A549 (cell line): ENCODE measurements around the gene AP5B1. TPM values are rescaled to one million over a fixed set of nuclear protein-coding genes. Genes with fewer than 3 reads are reported as not detected.
"Not testable (repeated sequence)": the region's sequence is repeated elsewhere in the genome, so short reads cannot be mapped to it uniquely, and the experiment has no call there.

Source experiments
- ATAC-seq, 2 experiments: fragments of 200-7000 bp in 1 of 2; fragments of >200 bp in 1 of 2; cut with Nextera tagmentation in 1 of 2; cut with Tn5 transposase in 1 of 2; 3 replicates each; pipeline versions ENCODE4 v1.8.0 to v1.9.1; 2018 to 2020; ENCODE audit warnings: mild to moderate bottlenecking in 1 of 2, moderate library complexity in 1 of 2
- CTCF ChIA-PET: fragments of 300-600 bp; sonication (Branson Sonifier 250); formaldehyde crosslinking; extraction: SDS; loops from one replicate; lab custom pipeline; 2021; ENCODE audit warnings: antibody characterized with exemption, inconsistent platforms; lab: Yijun Ruan, JAX
- POLR2A ChIA-PET: fragments of 350-600 bp; formaldehyde crosslinking; extraction: SDS; loops from one replicate; lab custom pipeline; 2021; ENCODE audit warnings: antibody characterized with exemption, inconsistent platforms; lab: Yijun Ruan, JAX
- DNase-seq, 2 experiments: peaks; one replicate each; pipeline versions ENCODE4 v3.0.0 to v3.0.0-alpha.2; 2011 to 2016; ENCODE audit warnings: low read depth in 1 of 2, low spot score in 1 of 2
- FAIRE-seq: peaks from 2 replicates; lab custom pipeline; 2011; peaks lifted over from hg19 to GRCh38; lab: Jason Lieb, UNC
- H3K27ac ChIP-seq, 2 experiments: fragments of >200 bp; sonication (Bioruptor Twin); formaldehyde crosslinking; 3 replicates each; pipeline ENCODE4 v1.5.1; 2016 to 2017
- H3K4me1 ChIP-seq: fragments of >200 bp; sonication (Bioruptor Twin); formaldehyde crosslinking; 3 replicates; pipeline ENCODE4 v1.6.1; 2016
- H3K4me2 ChIP-seq: fragments of >200 bp; sonication (Bioruptor Twin); formaldehyde crosslinking; 3 replicates; pipeline ENCODE4 v1.6.1; 2016
- H3K4me3 ChIP-seq: fragments of >200 bp; sonication (Bioruptor Twin); formaldehyde crosslinking; 3 replicates; pipeline ENCODE4 v1.5.1; 2016
- H3K9me3 ChIP-seq: fragments of >200 bp; sonication (Bioruptor Twin); formaldehyde crosslinking; 3 replicates; pipeline ENCODE4 v1.6.1; 2016
- BHLHE40 ChIP-seq: IDR thresholded peaks from 2 replicates; pipeline ENCODE4 v1.6.1; 2012; ENCODE audit warnings: low read depth, low read length, inconsistent platforms
- CEBPB ChIP-seq, 2 experiments: fragments of >200 bp in 1 of 2; sonication (Bioruptor Twin) in 1 of 2; formaldehyde crosslinking in 1 of 2; IDR thresholded peaks; 2 replicates each; pipeline ENCODE4 v1.6.1; 2012 to 2016
- CHD4 ChIP-seq: fragments of 200-600 bp; sonication (generic); IDR thresholded peaks from 2 replicates; pipeline ENCODE4 v1.6.1; 2016; ENCODE audit warnings: antibody characterized with exemption, mild to moderate bottlenecking, borderline replicate concordance
- CTCF ChIP-seq: fragments of >200 bp; sonication (Bioruptor Twin); formaldehyde crosslinking; IDR thresholded peaks from 3 replicates; pipeline ENCODE4 v1.5.1; 2016
- EHF ChIP-seq: fragments of 250-450 bp; sonication (Bioruptor Pico); IDR thresholded peaks from 2 replicates; pipeline ENCODE4 v1.5.0; 2020; ENCODE audit warnings: mild to moderate bottlenecking
- ELK1 ChIP-seq: fragments of 150-350 bp; IDR thresholded peaks from 2 replicates; pipeline ENCODE4 v1.6.1; 2014; ENCODE audit warnings: low read depth, mild to moderate bottlenecking, low read length
- EP300 ChIP-seq, 2 experiments: fragments of >200 bp; sonication (Bioruptor Twin); formaldehyde crosslinking; IDR thresholded peaks; 2 replicates in 1 of 2; 3 replicates in 1 of 2; pipeline ENCODE4 v1.6.1; 2016 to 2017
- FOXS1 ChIP-seq: fragments of 250-450 bp; sonication (Bioruptor Pico); IDR thresholded peaks from 2 replicates; pipeline ENCODE4 v1.5.0; 2020; ENCODE audit warnings: mild to moderate bottlenecking, moderate library complexity
- GATA3 ChIP-seq: IDR thresholded peaks from 2 replicates; pipeline ENCODE4 v1.6.1; 2012; ENCODE audit warnings: borderline replicate concordance
- HOXB13 ChIP-seq: fragments of 250-450 bp; sonication (Bioruptor Pico); IDR thresholded peaks from 2 replicates; pipeline ENCODE4 v1.5.0; 2020; ENCODE audit warnings: low read depth, mild to moderate bottlenecking, moderate library complexity
- JUN ChIP-seq, 2 experiments: fragments of >200 bp; sonication (Bioruptor Twin); formaldehyde crosslinking; IDR thresholded peaks; 2 replicates in 1 of 2; 3 replicates in 1 of 2; pipeline ENCODE4 v1.6.1; 2016 to 2017
- MAFK ChIP-seq: fragments of 450-650 bp; IDR thresholded peaks from 2 replicates; pipeline ENCODE4 v1.6.1; 2014; ENCODE audit not compliant: partially characterized antibody
- POLR2AphosphoS2 ChIP-seq: conservative IDR thresholded peaks from 2 replicates; pipeline ENCODE4 v1.6.1; 2012; ENCODE audit warnings: low read length, improper control_type of control experiment, inconsistent platforms
- RARB ChIP-seq: fragments of 250-450 bp; sonication (Bioruptor Pico); IDR thresholded peaks from 2 replicates; pipeline ENCODE4 v1.8.0; 2021; ENCODE audit warnings: mild to moderate bottlenecking, moderate library complexity
- RNF2 ChIP-seq: fragments of 200-600 bp; sonication (generic); IDR thresholded peaks from 2 replicates; pipeline ENCODE4 v1.6.1; 2016; ENCODE audit warnings: low read depth, mild to moderate bottlenecking, antibody characterized with exemption, moderate library complexity, borderline replicate concordance
- TP53 ChIP-seq: fragments of 250-450 bp; sonication (Bioruptor Pico); IDR thresholded peaks from 2 replicates; pipeline ENCODE4 v1.5.0; 2021; ENCODE audit warnings: mild to moderate bottlenecking, moderate library complexity
- ZFP36 ChIP-seq: fragments of 450-650 bp; IDR thresholded peaks from 2 replicates; pipeline ENCODE4 v1.6.1; 2014; ENCODE audit warnings: borderline replicate concordance; ENCODE audit not compliant: partially characterized antibody
- WGBS: methylation state at CpG from one replicate; pipeline ENCODE4 v1.1.6; 2017; ENCODE audit errors: missing lambda C conversion rate; 5-methylcytosine and 5-hydroxymethylcytosine counted together
- polyA plus RNA-seq, 4 experiments: library from polyadenylated mRNA; depleted of rRNA in 3 of 4; stranded (reverse); fragments of >200 nt; fragmentation: RNase III in 1 of 4; extraction: RNeasy Plus Mini Kit Qiagen cat#74134 plus additional on column Dnase treatment in 1 of 4; gene quantifications; 2 replicates in 3 of 4; 3 replicates in 1 of 4; pipeline ENCODE4 v1.2.3, GENCODE V29; 2011 to 2017
- TF ChIP-seq, protein P1 (sequence below): IDR thresholded peaks from 2 replicates; pipeline ENCODE4 v1.6.1; 2012; ENCODE audit warnings: low read depth, borderline replicate concordance
- TF ChIP-seq, protein P2 (sequence below): IDR thresholded peaks from 2 replicates; pipeline ENCODE4 v1.6.1; 2012
- TF ChIP-seq, protein P3 (sequence below): fragments of >200 bp; sonication (Bioruptor Twin); formaldehyde crosslinking; IDR thresholded peaks from 3 replicates; pipeline ENCODE4 v1.6.1; 2016
- TF ChIP-seq, protein P4 (sequence below): fragments of >200 bp; sonication (Bioruptor Twin); formaldehyde crosslinking; IDR thresholded peaks from 2 replicates; pipeline ENCODE4 v1.6.1; 2016

AP5B1 gene
- polyA plus RNA-seq, 2 of the 4 experiments (the other 2 are of a cell fraction) = 5.2 to 10.2 TPM

DNA sequence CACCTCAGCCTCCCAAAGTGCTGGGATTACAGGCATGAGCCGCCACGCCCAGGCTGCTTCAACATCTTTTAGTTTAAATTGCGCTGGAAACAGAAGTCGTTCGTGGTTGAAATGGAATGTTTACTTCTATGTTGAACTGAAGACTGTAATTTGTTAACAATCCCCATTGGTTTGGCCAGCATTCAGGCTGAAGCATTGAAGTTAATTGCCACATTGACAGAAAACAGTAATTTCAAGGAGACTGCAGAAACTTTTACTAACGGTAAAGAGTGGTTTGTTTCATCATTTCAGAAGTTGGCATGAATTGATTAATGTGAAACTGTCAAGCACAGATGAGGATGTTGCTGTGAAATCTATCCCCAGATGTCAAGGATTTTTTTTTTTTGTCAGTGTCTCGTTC is 14.2 kb downstream of the AP5B1 start:
- no peak overlapping the region for H3K4me2 ChIP-seq
- FAIRE-seq (no peak), DNase-seq (no peak), ATAC-seq (no peak)
- peaks cover 9% of the 10 kb centered on the region; the same call in 2 of the 3 replicates for H3K4me1 ChIP-seq
- no peak overlapping the region for H3K4me3 ChIP-seq
- H3K27ac ChIP-seq = no peak overlapping the region
- 0 out of 3 replicates have a peak, but pooled peaks cover 3% of the 10 kb centered on the region for H3K9me3 ChIP-seq
- ChIA-PET CTCF (interaction anchor here (0.8 to 2.6 kb wide), 5 partner anchors 13 to 93 kb away, joined by 3 to 18 read pairs (median 3); partner anchors contain the start of genes AP5B1 and MUS81), POLR2A (no interaction called here)
- WGBS = 64% methylated on average over 7 of the region's 7 CpGs
- TF ChIP-seq FOXS1 (CRISPR knock-in tag) = no peak
- peak; percentile 15 for TF ChIP-seq MAFK
- TF ChIP-seq, all 56 proteins: peak for 1

GRCh38 chr11:65764434-65764833 is 16.3 kb downstream of the AP5B1 start:
- Histone ChIP-seq H3K9me3 (0 out of 3 replicates have a peak, but pooled peaks cover 3% of the 10 kb centered on the region), H3K4me2 (peak overlapping the region; percentile 36; the same call in 1 of the 3 replicates), H3K27ac (no peak overlapping the region), H3K4me1 (peaks cover 9% of the 10 kb centered on the region; the same call in 2 of the 3 replicates), H3K4me3 (no peak overlapping the region)
- ATAC-seq (peak; percentile 23 to 34; a peak in 3 of 6 replicates), FAIRE-seq (no peak), DNase-seq (no peak)
- ChIA-PET POLR2A (no interaction called here), CTCF (interaction anchor here (1.3 to 2.0 kb wide), 3 partner anchors 12 to 19 kb away, joined by 4 to 7 read pairs (median 6); no protein-coding TSS in a partner anchor)
- TF ChIP-seq JUN (IDR thresholded peaks at IDR 0.05) = no peak
- TF ChIP-seq, protein P1, sequence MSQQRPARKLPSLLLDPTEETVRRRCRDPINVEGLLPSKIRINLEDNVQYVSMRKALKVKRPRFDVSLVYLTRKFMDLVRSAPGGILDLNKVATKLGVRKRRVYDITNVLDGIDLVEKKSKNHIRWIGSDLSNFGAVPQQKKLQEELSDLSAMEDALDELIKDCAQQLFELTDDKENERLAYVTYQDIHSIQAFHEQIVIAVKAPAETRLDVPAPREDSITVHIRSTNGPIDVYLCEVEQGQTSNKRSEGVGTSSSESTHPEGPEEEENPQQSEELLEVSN = no peak
- TF ChIP-seq BHLHE40 = no peak
- TF ChIP-seq, protein P2, sequence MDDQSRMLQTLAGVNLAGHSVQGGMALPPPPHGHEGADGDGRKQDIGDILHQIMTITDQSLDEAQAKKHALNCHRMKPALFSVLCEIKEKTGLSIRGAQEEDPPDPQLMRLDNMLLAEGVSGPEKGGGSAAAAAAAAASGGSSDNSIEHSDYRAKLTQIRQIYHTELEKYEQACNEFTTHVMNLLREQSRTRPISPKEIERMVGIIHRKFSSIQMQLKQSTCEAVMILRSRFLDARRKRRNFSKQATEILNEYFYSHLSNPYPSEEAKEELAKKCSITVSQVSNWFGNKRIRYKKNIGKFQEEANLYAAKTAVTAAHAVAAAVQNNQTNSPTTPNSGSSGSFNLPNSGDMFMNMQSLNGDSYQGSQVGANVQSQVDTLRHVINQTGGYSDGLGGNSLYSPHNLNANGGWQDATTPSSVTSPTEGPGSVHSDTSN = no peak
- TF ChIP-seq HOXB13 (CRISPR knock-in tag) = no peak
- no peak for TF ChIP-seq RNF2
- TF ChIP-seq ZFP36 = no peak
- no peak for TF ChIP-seq EP300 (IDR thresholded peaks at IDR 0.05)
- no peak for TF ChIP-seq EHF
- TF ChIP-seq TP53 (CRISPR knock-in tag) = no peak
- TF ChIP-seq ELK1 = no peak
- no peak for TF ChIP-seq GATA3
- TF ChIP-seq RARB (CRISPR knock-in tag) = no peak
- TF ChIP-seq CEBPB (IDR thresholded peaks at IDR 0.05) = no peak
- TF ChIP-seq CTCF = no peak
- TF ChIP-seq, protein P3, sequence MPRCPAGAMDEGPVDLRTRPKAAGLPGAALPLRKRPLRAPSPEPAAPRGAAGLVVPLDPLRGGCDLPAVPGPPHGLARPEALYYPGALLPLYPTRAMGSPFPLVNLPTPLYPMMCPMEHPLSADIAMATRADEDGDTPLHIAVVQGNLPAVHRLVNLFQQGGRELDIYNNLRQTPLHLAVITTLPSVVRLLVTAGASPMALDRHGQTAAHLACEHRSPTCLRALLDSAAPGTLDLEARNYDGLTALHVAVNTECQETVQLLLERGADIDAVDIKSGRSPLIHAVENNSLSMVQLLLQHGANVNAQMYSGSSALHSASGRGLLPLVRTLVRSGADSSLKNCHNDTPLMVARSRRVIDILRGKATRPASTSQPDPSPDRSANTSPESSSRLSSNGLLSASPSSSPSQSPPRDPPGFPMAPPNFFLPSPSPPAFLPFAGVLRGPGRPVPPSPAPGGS = no peak
- no peak for TF ChIP-seq CHD4
- no peak for TF ChIP-seq POLR2AphosphoS2
- TF ChIP-seq, protein P4, sequence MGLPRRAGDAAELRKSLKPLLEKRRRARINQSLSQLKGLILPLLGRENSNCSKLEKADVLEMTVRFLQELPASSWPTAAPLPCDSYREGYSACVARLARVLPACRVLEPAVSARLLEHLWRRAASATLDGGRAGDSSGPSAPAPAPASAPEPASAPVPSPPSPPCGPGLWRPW = no peak
- 69% methylated on average over 5 of the region's 5 CpGs for WGBS

DNA sequence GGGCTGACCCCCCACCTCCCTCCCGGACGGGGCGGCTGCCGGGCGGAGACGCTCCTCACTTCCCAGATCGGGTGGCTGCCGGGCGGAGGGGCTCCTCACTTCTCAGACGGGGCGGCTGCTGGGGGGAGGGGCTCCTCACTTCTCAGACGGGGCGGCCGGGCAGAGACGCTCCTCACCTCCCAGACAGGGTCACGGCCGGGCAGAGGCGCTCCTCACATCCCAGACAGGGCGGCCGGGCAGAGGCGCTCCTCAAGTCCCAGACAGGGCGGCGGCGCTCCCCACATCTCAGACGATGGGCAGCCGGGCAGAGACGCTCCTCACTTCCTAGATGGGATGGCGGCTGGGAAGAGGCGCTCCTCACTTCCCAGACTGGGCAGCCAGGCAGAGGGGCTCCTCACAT is 18.0 kb downstream of the AP5B1 start:
- POLR2A ChIA-PET, H3K4me3 ChIP-seq, FAIRE-seq, CTCF ChIA-PET, H3K9me3 ChIP-seq, H3K27ac ChIP-seq, DNase-seq, H3K4me2 ChIP-seq, ATAC-seq, H3K4me1 ChIP-seq: not testable (repeated sequence)
- WGBS = 100% methylated on average over 6 of the region's 29 CpGs

DNA sequence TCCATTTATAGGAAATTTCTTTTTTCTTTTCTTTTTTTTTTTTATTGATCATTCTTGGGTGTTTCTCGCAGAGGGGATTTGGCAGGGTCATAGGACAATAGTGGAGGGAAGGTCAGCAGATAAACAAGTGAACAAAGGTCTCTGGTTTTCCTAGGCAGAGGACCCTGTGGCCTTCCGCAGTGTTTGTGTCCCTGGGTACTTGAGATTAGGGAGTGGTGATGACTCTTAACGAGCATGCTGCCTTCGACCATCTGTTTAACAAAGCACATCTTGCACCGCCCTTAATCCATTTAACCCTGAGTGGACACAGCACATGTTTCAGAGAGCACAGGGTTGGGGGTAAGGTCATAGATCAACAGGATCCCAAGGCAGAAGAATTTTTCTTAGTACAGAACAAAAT is 18.6 kb downstream of the AP5B1 start:
- H3K4me1 ChIP-seq, POLR2A ChIA-PET, FAIRE-seq, H3K4me2 ChIP-seq, H3K9me3 ChIP-seq, H3K27ac ChIP-seq, H3K4me3 ChIP-seq, DNase-seq, ATAC-seq: not testable (repeated sequence)
- CTCF ChIA-PET = interaction anchor here (1.5 kb wide), 1 partner anchor 12 kb away, joined by 4 read pairs; no protein-coding TSS in a partner anchor
- 58% methylated on average over 5 of the region's 5 CpGs for WGBS
